Nephron (organoid): Measurements from ENCODE around the gene WTIP.
"Not testable (repeated sequence)": the region's sequence is repeated elsewhere in the genome, so short reads cannot be mapped to it uniquely, and the experiment has no call there.

Source experiments
- H3K27ac Mint-ChIP-seq, 3 experiments: 2 replicates each; pipeline ENCODE4 v1.8.0; 2020; ENCODE audit warnings: mixed read lengths in 3 of 3, mild to moderate bottlenecking in 2 of 3, moderate library complexity in 1 of 3
- H3K27me3 Mint-ChIP-seq: 2 replicates; pipeline ENCODE4 v1.8.0; 2021; ENCODE audit warnings: low read depth, mild to moderate bottlenecking, moderate library complexity, mixed read lengths
- H3K36me3 Mint-ChIP-seq: 2 replicates; pipeline ENCODE4 v1.8.0; 2020; ENCODE audit warnings: low read depth, mixed read lengths
- H3K4me1 Mint-ChIP-seq: 2 replicates; pipeline ENCODE4 v1.8.0; 2020; ENCODE audit warnings: mixed read lengths
- H3K4me3 Mint-ChIP-seq, 3 experiments: 2 replicates each; pipeline ENCODE4 v1.8.0; 2020; ENCODE audit warnings: mild to moderate bottlenecking in 3 of 3, mixed read lengths in 3 of 3, moderate library complexity in 2 of 3
- H3K9me3 Mint-ChIP-seq: 2 replicates; pipeline ENCODE4 v1.8.0; 2020; ENCODE audit warnings: mixed read lengths
- CTCF ChIP-seq, 3 experiments: fragments of 200-600 bp; sonication (generic); IDR thresholded peaks; one replicate each; pipeline ENCODE4 v1.5.0; 2021; ENCODE audit warnings: antibody characterized with exemption in 3 of 3; ENCODE audit not compliant: unreplicated experiment in 3 of 3

The WTIP gene

GRCh38 chr19:34454091-34454490 lies 27.5 kb upstream of the WTIP start:
- TF ChIP-seq CTCF (IDR thresholded peaks at IDR 0.05; ENCODE audit: unreplicated experiment in 3 of 3) = no peak
- H3K4me1 Mint-ChIP-seq = peaks cover 10% of the 10 kb centered on the region
- H3K9me3 Mint-ChIP-seq = no peaks in the 10 kb centered on the region
- H3K36me3 Mint-ChIP-seq = peaks cover 65% of the 10 kb centered on the region
- H3K27ac Mint-ChIP-seq = no peak overlapping the region
- H3K4me3 Mint-ChIP-seq = no peak overlapping the region
- no peaks in the 10 kb centered on the region for H3K27me3 Mint-ChIP-seq

- Mint-ChIP-seq H3K4me1 (peaks cover 10% of the 10 kb centered on the region), H3K36me3 (peaks cover 65% of the 10 kb centered on the region), H3K4me3 (no peak overlapping the region), H3K9me3 (no peaks in the 10 kb centered on the region), H3K27ac (no peak overlapping the region), H3K27me3 (no peaks in the 10 kb centered on the region)
- no peak for TF ChIP-seq CTCF (IDR thresholded peaks at IDR 0.05; ENCODE audit: unreplicated experiment in 3 of 3)
These were observed 26.9 kb upstream of the WTIP start for GRCh38 chr19:34454685-34455084.

DNA sequence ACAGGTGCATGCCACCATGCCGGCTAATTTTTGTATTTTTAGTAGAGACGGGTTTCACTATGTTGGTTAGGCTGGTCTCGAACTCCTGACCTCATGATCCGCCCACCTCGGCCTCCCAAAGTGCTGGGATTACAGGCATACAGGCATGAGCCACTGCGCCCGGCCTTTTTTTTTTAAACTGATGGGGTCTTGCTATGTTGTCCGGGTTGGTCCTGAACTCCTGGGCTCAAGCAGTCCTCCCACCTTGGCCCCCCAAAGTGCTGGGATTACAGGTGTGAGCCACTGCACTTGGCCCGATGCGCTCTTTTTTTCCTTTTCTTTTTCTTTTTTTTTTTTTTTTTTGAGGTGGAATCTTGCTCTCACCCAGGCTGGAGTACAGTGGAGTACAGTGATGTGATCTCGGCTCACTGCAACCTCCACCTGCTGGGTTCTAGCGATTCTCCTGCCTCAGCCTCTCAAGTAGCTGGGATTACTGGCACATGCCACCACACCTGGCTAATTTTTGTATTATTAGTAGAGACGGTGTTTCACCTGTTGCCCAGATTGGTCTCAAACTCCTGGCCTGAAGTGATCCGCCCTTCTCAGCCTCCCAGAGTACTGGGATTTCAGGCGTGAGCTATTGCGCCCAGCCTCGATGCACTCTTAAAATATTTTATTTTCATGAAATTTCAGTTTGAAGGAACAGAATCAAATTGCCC lies 25.6 kb upstream of the WTIP start:
- H3K4me3 Mint-ChIP-seq, H3K27ac Mint-ChIP-seq, H3K9me3 Mint-ChIP-seq, H3K27me3 Mint-ChIP-seq: not testable (repeated sequence)
- H3K36me3 Mint-ChIP-seq = peaks cover 69% of the 10 kb centered on the region
- H3K4me1 Mint-ChIP-seq = peaks cover 12% of the 10 kb centered on the region

GRCh38 chr19:34457446-34457845 lies 24.1 kb upstream of the WTIP start:
- Mint-ChIP-seq H3K27me3 (no peaks in the 10 kb centered on the region), H3K36me3 (peaks cover 74% of the 10 kb centered on the region), H3K27ac (peak overlapping the region in 1 of 3 experiments; percentile 34), H3K9me3 (no peaks in the 10 kb centered on the region), H3K4me1 (peaks cover 22% of the 10 kb centered on the region), H3K4me3 (no peak overlapping the region)
- TF ChIP-seq CTCF (IDR thresholded peaks at IDR 0.05; ENCODE audit: unreplicated experiment in 3 of 3) = no peak

- no peak overlapping the region for H3K27ac Mint-ChIP-seq
- H3K9me3 Mint-ChIP-seq = no peaks in the 10 kb centered on the region
- H3K4me1 Mint-ChIP-seq = peaks cover 22% of the 10 kb centered on the region
- peaks cover 75% of the 10 kb centered on the region for H3K36me3 Mint-ChIP-seq
- H3K4me3 Mint-ChIP-seq = no peak overlapping the region
- H3K27me3 Mint-ChIP-seq = no peaks in the 10 kb centered on the region
- TF ChIP-seq CTCF (IDR thresholded peaks at IDR 0.05; ENCODE audit: unreplicated experiment in 3 of 3) = no peak
These were observed 22.9 kb upstream of the WTIP start for GRCh38 chr19:34458677-34459076.

- no peak for TF ChIP-seq CTCF (IDR thresholded peaks at IDR 0.05; ENCODE audit: unreplicated experiment in 3 of 3)
- no peak overlapping the region for H3K4me3 Mint-ChIP-seq
These were observed 21.9 kb upstream of the WTIP start for GRCh38 chr19:34459614-34460013.

More at GRCh38 chr19:34459614-34460013, 21.9 kb upstream of the WTIP start:
- Mint-ChIP-seq H3K4me1 (peaks cover 22% of the 10 kb centered on the region), H3K36me3 (peaks cover 74% of the 10 kb centered on the region), H3K27me3 (no peaks in the 10 kb centered on the region), H3K9me3 (no peaks in the 10 kb centered on the region), H3K27ac (no peak overlapping the region)
